IPS-18a (cell line): ENCODE measurements around the gene DEPDC1B.

ENCODE experiments used
- H3K27ac ChIP-seq: one replicate; pipeline ENCODE4 v1.5.1; 2013; ENCODE audit warnings: low read length
- H3K27me3 ChIP-seq: one replicate; pipeline ENCODE4 v1.6.1; 2013; ENCODE audit warnings: mild to moderate bottlenecking, low read length; ENCODE audit not compliant: control insufficient read depth, insufficient read depth
- H3K36me3 ChIP-seq: one replicate; pipeline ENCODE4 v1.6.1; 2013; ENCODE audit warnings: low read depth, low read length; ENCODE audit not compliant: control insufficient read depth
- H3K4me1 ChIP-seq: one replicate; pipeline ENCODE4 v1.6.1; 2013; ENCODE audit warnings: low read depth, low read length; ENCODE audit not compliant: control insufficient read depth
- H3K4me3 ChIP-seq: one replicate; pipeline ENCODE4 v1.5.1; 2013; ENCODE audit warnings: low read length
- H3K9ac ChIP-seq: one replicate; pipeline ENCODE4 v1.6.1; 2013; ENCODE audit warnings: mild to moderate bottlenecking, low read length, moderate library complexity
- H3K9me3 ChIP-seq: one replicate; pipeline ENCODE4 v1.6.1; 2013; ENCODE audit warnings: low read depth, low read length; ENCODE audit not compliant: control insufficient read depth

The DEPDC1B gene

GRCh38 chr5:60672693-60673264 is 27.2 kb downstream of the DEPDC1B start:
- H3K36me3 ChIP-seq = no peaks in the 10 kb centered on the region
- no peak overlapping the region for H3K9ac ChIP-seq
- no peaks in the 10 kb centered on the region for H3K9me3 ChIP-seq
- H3K27ac ChIP-seq = no peak overlapping the region
- no peaks in the 10 kb centered on the region for H3K27me3 ChIP-seq
- no peak overlapping the region for H3K4me3 ChIP-seq
- no peaks in the 10 kb centered on the region for H3K4me1 ChIP-seq

GRCh38 chr5:60671899-60672692 is 27.9 kb downstream of the DEPDC1B start:
- no peaks in the 10 kb centered on the region for H3K9me3 ChIP-seq
- no peak overlapping the region for H3K9ac ChIP-seq
- no peaks in the 10 kb centered on the region for H3K36me3 ChIP-seq
- no peak overlapping the region for H3K27ac ChIP-seq
- no peak overlapping the region for H3K4me3 ChIP-seq
- H3K27me3 ChIP-seq = no peaks in the 10 kb centered on the region
- no peaks in the 10 kb centered on the region for H3K4me1 ChIP-seq

GRCh38 chr5:60670749-60671148 is 29.2 kb downstream of the DEPDC1B start:
- Histone ChIP-seq H3K27ac (no peak overlapping the region), H3K9ac (no peak overlapping the region), H3K4me1 (no peaks in the 10 kb centered on the region), H3K36me3 (no peaks in the 10 kb centered on the region), H3K9me3 (no peaks in the 10 kb centered on the region), H3K4me3 (no peak overlapping the region), H3K27me3 (no peaks in the 10 kb centered on the region)

GRCh38 chr5:60668686-60669304 is 31.2 kb downstream of the DEPDC1B start:
- H3K4me1 ChIP-seq = no peaks in the 10 kb centered on the region

GRCh38 chr5:60651872-60652620 is 47.9 kb downstream of the DEPDC1B start:
- Histone ChIP-seq H3K9ac (no peak overlapping the region), H3K9me3 (no peaks in the 10 kb centered on the region), H3K4me3 (no peak overlapping the region), H3K36me3 (no peaks in the 10 kb centered on the region), H3K4me1 (no peaks in the 10 kb centered on the region), H3K27ac (no peak overlapping the region), H3K27me3 (no peaks in the 10 kb centered on the region)

More at GRCh38 chr5:60668686-60669304, 31.2 kb downstream of the DEPDC1B start:
- Histone ChIP-seq H3K9ac (no peak overlapping the region), H3K27me3 (no peaks in the 10 kb centered on the region), H3K27ac (no peak overlapping the region), H3K36me3 (no peaks in the 10 kb centered on the region), H3K4me3 (no peak overlapping the region), H3K9me3 (no peaks in the 10 kb centered on the region)

- no peak overlapping the region for H3K4me3 ChIP-seq
- no peaks in the 10 kb centered on the region for H3K4me1 ChIP-seq
- H3K9me3 ChIP-seq = no peaks in the 10 kb centered on the region
- H3K9ac ChIP-seq = no peak overlapping the region
- peaks cover 9% of the 10 kb centered on the region for H3K36me3 ChIP-seq
- H3K27me3 ChIP-seq = no peaks in the 10 kb centered on the region
- no peak overlapping the region for H3K27ac ChIP-seq
These were observed 50.6 kb downstream of the DEPDC1B start for GRCh38 chr5:60649288-60649917.

- no peaks in the 10 kb centered on the region for H3K9me3 ChIP-seq
- H3K27me3 ChIP-seq = no peaks in the 10 kb centered on the region
- H3K4me3 ChIP-seq = no peak overlapping the region
- H3K36me3 ChIP-seq = peaks cover 21% of the 10 kb centered on the region
- no peak overlapping the region for H3K9ac ChIP-seq
- H3K4me1 ChIP-seq = no peaks in the 10 kb centered on the region
- H3K27ac ChIP-seq = no peak overlapping the region
These were observed 51.8 kb downstream of the DEPDC1B start for GRCh38 chr5:60648175-60648574.

GRCh38 chr5:60640901-60641300 is 59.1 kb downstream of the DEPDC1B start:
- peaks cover 65% of the 10 kb centered on the region for H3K36me3 ChIP-seq
- H3K4me3 ChIP-seq = no peak overlapping the region
- no peak overlapping the region for H3K27ac ChIP-seq
- H3K4me1 ChIP-seq = no peaks in the 10 kb centered on the region
- no peak overlapping the region for H3K9ac ChIP-seq
- H3K27me3 ChIP-seq = no peaks in the 10 kb centered on the region
- no peaks in the 10 kb centered on the region for H3K9me3 ChIP-seq

- Histone ChIP-seq H3K36me3 (peaks cover 58% of the 10 kb centered on the region), H3K27me3 (no peaks in the 10 kb centered on the region), H3K9ac (no peak overlapping the region), H3K4me1 (no peaks in the 10 kb centered on the region), H3K4me3 (no peak overlapping the region), H3K9me3 (no peaks in the 10 kb centered on the region), H3K27ac (no peak overlapping the region)
These were observed 60.4 kb downstream of the DEPDC1B start for GRCh38 chr5:60639544-60639943.

GRCh38 chr5:60638300-60638699 is 61.7 kb downstream of the DEPDC1B start:
- Histone ChIP-seq H3K27ac (no peak overlapping the region), H3K9me3 (no peaks in the 10 kb centered on the region), H3K36me3 (peaks cover 52% of the 10 kb centered on the region), H3K9ac (no peak overlapping the region), H3K4me3 (no peak overlapping the region), H3K4me1 (no peaks in the 10 kb centered on the region), H3K27me3 (no peaks in the 10 kb centered on the region)

GRCh38 chr5:60636644-60637043 is 63.3 kb downstream of the DEPDC1B start:
- H3K36me3 ChIP-seq = peaks cover 41% of the 10 kb centered on the region

More at GRCh38 chr5:60636644-60637043, 63.3 kb downstream of the DEPDC1B start:
- H3K4me1 ChIP-seq = no peaks in the 10 kb centered on the region
- no peaks in the 10 kb centered on the region for H3K27me3 ChIP-seq
- no peak overlapping the region for H3K4me3 ChIP-seq
- no peak overlapping the region for H3K9ac ChIP-seq
- H3K9me3 ChIP-seq = no peaks in the 10 kb centered on the region
- H3K27ac ChIP-seq = no peak overlapping the region
